Stimulated activated CD4-positive, alpha-beta T cell treated with anti-CD3 and anti-CD28 coated beads, Interleukin-4, amount 100 ng/mL, for 1 hour (primary cell): ENCODE measurements around the gene AKT1S1.

Experiments used
- DNase-seq: peaks from one replicate; pipeline ENCODE4 v3.0.0-alpha.2; 2020

The AKT1S1 gene

GRCh38 chr19:49882643-49883042 is 5.5 kb upstream of the AKT1S1 start:
- DNase-seq: no peak

- no peak for DNase-seq
Observed at GRCh38 chr19:49881672-49882394, 4.7 kb upstream of the AKT1S1 start.

GRCh38 chr19:49881186-49881585 is 4.0 kb upstream of the AKT1S1 start:
- no peak for DNase-seq

- no peak for DNase-seq
Observed at GRCh38 chr19:49880162-49880869, 3.2 kb upstream of the AKT1S1 start.

- no peak for DNase-seq
Observed at GRCh38 chr19:49879243-49879963, 2.2 kb upstream of the AKT1S1 start.

- DNase-seq: no peak
Observed at GRCh38 chr19:49878744-49879070, 1.6 kb upstream of the AKT1S1 start.

DNA sequence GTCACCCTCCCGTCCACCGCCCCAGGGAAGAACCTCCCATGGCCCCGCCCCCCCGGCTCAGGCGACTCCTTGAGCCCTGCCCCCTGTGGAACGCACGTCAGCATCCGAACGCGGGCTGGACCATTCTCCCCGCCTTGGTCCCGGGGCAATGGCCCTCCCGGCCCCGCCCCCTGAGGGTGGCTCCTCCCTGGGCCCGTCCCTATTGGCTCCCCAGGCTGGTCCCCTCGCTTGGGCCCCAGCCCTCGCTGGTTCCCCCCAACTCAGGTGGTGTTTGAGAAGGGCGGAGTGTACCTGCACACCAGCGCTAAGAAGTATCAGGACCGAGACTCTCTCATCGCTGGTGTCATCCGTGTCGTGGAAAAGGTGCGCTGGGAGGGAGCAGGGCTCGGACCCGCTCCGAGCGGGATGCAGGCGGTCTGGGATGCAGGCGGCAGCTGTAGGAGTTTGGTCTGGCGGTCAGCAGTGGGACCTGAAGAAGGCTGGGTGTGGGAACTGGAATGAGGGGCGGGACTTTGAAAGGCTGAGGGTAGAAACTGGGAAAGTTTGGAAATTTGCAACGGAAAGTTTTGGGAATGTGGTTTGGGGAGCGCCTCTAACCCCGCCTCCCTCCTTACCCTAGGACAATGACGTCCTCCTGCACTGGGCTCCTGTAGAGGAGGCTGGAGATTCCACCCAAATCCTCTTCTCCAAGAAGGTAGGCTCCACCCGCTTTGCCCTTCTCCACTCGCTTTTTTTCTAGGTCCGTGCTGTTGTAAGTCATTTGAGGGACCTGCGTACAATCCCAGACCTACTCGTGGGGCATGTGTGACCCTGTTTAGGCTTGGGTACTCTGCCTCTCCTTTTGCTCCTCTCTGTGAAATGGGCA is 956 bp upstream of the AKT1S1 start:
- peak; percentile 99 for DNase-seq

DNA sequence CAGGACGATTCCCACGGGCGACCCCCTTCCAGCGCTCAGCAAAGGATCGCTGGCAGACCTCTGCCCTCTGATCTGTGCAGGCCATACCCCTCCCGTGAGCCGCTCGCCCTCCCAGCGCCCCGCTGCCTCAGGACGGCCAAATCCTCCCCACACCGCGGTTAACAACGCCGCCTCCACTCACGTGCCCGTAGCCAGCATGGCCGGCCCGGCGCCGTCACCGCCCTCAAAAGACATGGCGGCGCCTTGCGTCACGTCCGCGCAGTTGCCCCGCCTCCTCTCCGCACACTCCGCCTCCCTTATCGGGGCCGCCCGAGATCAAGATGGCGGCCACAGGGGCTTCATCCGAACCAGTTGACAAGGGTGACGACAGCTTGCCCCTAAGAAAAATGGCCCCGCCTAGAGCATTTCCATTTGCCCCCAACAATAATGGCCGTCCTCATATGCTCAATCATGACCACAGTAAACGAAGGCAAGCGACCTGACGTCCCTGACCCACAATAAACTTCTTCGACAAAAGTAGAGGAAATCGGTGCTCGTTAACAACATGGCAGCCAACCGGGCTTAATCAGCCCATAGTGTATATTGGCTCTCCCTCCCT is 634 bp downstream of the AKT1S1 start:
- peak; percentile 96 for DNase-seq

GRCh38 chr19:49875857-49876421 is 1.2 kb downstream of the AKT1S1 start:
- peak; percentile 58 for DNase-seq

DNA sequence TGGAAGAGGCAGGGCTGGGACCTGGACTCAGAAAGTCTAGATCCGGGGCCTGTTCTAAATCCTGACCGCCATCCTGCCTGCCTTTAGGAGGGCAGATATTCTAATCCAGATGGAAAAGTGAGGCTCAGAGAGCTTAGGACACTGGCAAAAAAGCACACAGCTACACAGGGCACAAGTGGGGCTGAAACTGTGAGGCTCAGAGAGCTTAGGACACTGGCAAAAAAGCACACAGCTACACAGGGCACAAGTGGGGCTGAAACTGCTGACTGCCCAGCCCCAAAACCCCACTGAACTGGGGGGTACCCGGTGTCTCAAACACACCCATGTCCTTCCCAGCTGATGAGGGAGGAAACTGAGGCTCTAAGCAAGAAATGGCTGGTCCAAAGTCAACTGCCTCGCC is 2.0 kb downstream of the AKT1S1 start:
- no peak for DNase-seq

- no peak for DNase-seq
Observed at GRCh38 chr19:49874503-49875157, 2.5 kb downstream of the AKT1S1 start.

DNA sequence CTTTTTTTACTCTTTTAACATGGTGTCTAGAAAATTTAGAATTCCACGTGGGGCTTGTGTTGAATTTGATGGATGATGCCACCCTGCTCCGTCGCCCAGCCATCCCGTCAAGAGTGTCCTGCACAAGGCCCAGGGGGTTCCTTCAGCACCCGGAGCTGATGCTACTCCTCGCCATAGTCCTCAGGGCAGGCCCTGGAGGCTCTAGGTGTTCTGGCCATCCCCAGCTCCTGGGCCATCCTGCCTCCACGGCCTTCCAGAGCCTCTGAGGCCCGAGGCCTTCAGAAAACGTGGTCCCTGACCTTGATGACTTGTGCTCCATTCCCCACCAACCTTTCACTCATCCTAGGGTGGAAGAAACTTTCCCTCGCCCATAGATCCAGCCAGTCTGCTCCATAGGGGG is 3.3 kb downstream of the AKT1S1 start:
- no peak for DNase-seq

DNA sequence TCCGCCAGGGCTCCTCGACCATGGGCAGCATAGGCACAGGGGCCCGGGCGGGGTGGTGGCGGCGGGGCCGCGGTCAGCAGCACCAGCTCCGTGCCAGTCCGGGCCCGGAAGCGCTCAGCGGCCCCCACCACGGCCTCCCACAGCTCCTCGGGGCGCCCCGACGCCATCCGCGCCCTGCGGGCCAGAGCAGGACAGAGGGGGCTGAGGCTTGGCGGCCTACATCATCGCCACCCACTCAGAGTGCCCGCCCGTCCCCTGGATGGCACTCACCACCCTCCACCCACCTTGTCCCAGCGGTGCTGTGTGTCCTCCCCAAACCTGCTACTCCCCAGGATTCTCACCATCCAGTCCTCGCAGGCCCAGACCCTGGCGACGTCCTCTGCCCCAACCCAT is 4.0 kb downstream of the AKT1S1 start:
- no peak for DNase-seq

DNA sequence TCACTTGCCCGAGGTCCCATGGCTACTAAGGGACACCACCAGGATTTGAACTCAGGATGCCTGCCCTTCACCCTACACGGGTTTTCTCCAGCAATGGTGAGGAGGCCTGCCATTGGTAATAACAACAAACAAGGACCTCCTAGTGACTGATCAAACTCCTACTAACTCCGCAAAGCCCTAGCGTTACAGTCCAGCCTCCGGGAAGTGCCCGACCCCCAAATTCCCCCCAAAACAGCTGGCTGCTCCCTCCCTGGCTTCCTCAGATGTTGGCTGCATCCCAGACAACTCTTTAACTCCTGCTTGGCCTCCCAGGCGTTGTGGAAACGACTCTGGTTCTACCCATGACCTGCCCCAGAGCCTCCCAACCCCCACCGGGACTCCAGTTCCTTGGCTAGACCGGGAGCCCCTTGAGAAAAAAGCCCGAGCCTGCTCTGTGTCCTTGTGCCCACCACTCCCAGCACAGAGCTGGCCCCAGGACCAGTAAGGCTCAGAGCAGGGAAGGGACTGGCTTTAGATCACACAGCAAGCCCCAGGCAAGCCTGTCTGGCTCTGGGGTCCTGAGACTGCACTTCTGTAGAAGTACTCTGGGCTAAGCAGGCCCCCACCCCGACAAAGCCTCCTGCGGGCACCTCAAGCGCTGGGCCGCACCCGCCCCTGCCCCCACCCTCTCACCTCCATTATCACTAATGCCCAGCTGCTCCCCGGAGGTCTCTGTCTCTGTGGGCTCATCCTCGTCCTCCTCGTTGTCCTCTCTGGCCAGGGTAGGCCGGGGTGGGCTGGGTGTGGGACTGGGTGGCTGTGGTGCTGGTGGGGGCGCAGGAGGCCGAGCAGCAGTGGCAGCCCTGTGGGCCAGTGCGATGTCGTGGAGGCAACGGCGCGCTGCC is 4.7 kb downstream of the AKT1S1 start:
- no peak for DNase-seq

DNA sequence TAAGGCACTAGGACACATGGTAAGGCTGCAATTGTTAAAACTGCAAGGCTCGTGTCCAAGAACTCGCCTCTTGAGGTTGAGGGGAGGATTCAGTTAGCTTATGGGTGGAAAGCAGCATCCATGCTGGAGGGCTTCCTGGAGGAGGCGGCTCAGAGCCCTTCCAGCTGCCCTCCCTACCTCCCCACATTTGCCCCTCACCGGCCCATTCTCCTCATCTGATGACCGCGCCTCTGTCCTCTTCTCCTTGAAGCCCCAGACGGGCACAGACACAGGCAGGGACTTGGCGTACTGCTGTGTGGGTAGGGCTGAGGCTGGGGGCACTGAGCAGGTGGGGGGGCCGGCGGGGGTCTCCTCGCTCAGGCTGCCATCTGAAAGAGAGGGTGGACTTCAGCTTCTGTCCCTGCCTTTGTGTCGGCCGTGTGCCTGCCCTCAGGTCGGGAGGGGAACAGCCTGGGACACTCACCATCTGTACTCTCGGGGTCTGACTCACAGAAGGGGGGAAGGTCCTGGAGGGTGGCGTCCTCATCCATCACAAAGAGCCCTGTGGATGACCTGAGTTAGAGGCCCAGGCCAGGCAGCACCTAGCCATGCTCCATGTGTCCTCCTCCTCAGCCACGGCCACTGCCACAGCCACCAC is 5.7 kb downstream of the AKT1S1 start:
- DNase-seq: no peak

- DNase-seq: no peak
Observed at GRCh38 chr19:49870309-49870901, 6.8 kb downstream of the AKT1S1 start.

- peak; percentile 84 for DNase-seq
Observed at GRCh38 chr19:49869484-49870308, 7.5 kb downstream of the AKT1S1 start.

GRCh38 chr19:49869009-49869483 is 8.1 kb downstream of the AKT1S1 start:
- no peak for DNase-seq
